Vagina (tissue), 2 donors: ENCODE results near the gene TBC1D16.
A peak's percentile ranks its signal among the peaks of the same experiment; 100 is the strongest.

ENCODE experiments used
- CTCF ChIP-seq, 3 experiments: fragments of 450-650 bp in 2 of 3; fragments of 200-600 bp in 1 of 3; sonication (generic) in 1 of 3; IDR thresholded peaks; one replicate each; pipeline ENCODE4 v1.5.1; 2017 to 2019; ENCODE audit warnings: antibody characterized with exemption in 3 of 3, mild to moderate bottlenecking in 2 of 3, moderate library complexity in 2 of 3
- POLR2A ChIP-seq, 2 donors: fragments of 450-650 bp; IDR thresholded peaks; one replicate each; pipeline ENCODE4 v1.6.1; 2017; ENCODE audit warnings: antibody characterized with exemption in 2 of 2, mild to moderate bottlenecking in 2 of 2, moderate library complexity in 2 of 2
- POLR2AphosphoS5 ChIP-seq, 2 donors: sonication (generic); formaldehyde crosslinking; IDR thresholded peaks; one replicate each; pipeline ENCODE4 v1.9.0; 2017; ENCODE audit warnings: antibody characterized with exemption in 2 of 2, mild to moderate bottlenecking in 2 of 2, low read depth in 1 of 2; ENCODE audit not compliant: insufficient read depth in 1 of 2

DNA sequence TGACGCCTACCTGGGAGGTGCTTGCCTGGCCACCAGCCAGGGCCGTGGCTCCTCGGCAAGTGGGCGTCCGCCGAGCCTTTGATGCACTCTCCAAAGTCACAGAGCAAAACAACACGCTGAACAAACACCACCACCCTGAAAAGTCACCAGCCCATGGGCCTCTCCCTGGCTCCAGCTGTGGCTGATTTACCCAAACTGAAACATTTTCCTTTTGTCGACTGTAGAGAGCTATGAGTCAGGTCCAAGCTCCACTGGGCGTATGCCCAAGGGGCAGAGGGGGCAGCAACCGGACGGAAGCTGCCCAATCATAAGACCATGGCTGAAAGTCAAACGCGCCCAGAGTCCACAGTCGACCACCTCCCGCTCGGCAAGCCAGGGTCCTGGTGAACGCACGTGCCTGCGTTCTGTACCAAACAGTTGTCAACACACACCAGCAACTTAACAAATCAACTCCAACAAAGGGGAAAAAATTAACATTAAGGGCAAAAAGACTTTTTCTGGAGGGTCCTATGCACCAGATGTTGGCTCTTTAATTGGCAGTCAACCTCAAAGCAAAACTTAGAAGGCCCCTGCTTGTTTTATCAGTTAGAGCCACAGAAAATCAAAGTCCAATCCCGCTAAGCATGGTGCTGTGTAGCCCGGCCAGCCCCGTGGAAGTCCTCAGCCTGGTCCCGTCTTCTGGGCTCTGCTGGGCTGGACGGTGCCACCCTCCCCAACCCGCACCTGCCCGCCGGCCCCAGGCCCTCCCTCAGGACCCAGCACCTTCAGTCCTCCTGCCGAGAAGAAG, 47.3 kb downstream of the TBC1D16 start:
- no peak for TF ChIP-seq CTCF (IDR thresholded peaks at IDR 0.05)
- no peak for TF ChIP-seq POLR2A (IDR thresholded peaks at IDR 0.05)
- peak in 1 of 2 donors; percentile 53 for TF ChIP-seq POLR2AphosphoS5 (IDR thresholded peaks at IDR 0.05; ENCODE audit: insufficient read depth in 1 of 2, low read depth in 1 of 2)
